Fibroblast of lung (primary cell): ENCODE measurements around the gene TMEM154. TPM values are rescaled to one million over a fixed set of nuclear protein-coding genes. Genes with fewer than 3 reads are reported as not detected.
A peak's percentile ranks its signal among the peaks of the same experiment; 100 is the strongest.

Experiments
- DNase-seq, 2 donors: peaks; one replicate each; pipeline versions ENCODE4 v3.0.0 to v3.0.0-alpha.2; 2010; ENCODE audit warnings: low read depth in 2 of 2
- H2AFZ ChIP-seq: 2 replicates; pipeline ENCODE4 v1.5.1; 2012; ENCODE audit warnings: low read length, control low read depth, inconsistent platforms
- H3K27ac ChIP-seq: 2 replicates; pipeline ENCODE4 v1.5.1; 2011; ENCODE audit warnings: low read length, control low read depth; ENCODE audit not compliant: insufficient read depth
- H3K27me3 ChIP-seq: 2 replicates; pipeline ENCODE4 v1.5.1; 2011; ENCODE audit warnings: mild to moderate bottlenecking, low read length; ENCODE audit not compliant: control insufficient read depth, insufficient read depth
- H3K36me3 ChIP-seq: 2 replicates; pipeline ENCODE4 v1.5.1; 2011; ENCODE audit warnings: low read length; ENCODE audit not compliant: control insufficient read depth, insufficient read depth
- H3K4me1 ChIP-seq: 2 replicates; pipeline ENCODE4 v1.5.1; 2011; ENCODE audit warnings: low read length; ENCODE audit not compliant: control insufficient read depth, insufficient read depth; ENCODE audit errors: extremely low read depth
- H3K4me2 ChIP-seq: 2 replicates; pipeline ENCODE4 v1.5.1; 2011; ENCODE audit warnings: low read length, control low read depth; ENCODE audit not compliant: insufficient read depth; ENCODE audit errors: extremely low read depth
- H3K4me3 ChIP-seq, 4 experiments: fragments of 200-600 bp in 1 of 4; sonication (generic) in 1 of 4; replicated peaks in 1 of 4; 2 replicates each; pipeline ENCODE4 v1.5.1; 2011 to 2016; ENCODE audit warnings: low read length in 4 of 4, low read depth in 3 of 4, mild to moderate bottlenecking in 3 of 4, control low read depth in 2 of 4, inconsistent platforms in 1 of 4, mixed read lengths in 1 of 4; ENCODE audit not compliant: insufficient read depth in 1 of 4; ENCODE audit errors: control extremely low read depth in 1 of 4
- H3K79me2 ChIP-seq: 2 replicates; pipeline ENCODE4 v1.5.1; 2012; ENCODE audit warnings: mild to moderate bottlenecking, low read length, inconsistent platforms; ENCODE audit not compliant: control insufficient read depth, insufficient read depth
- H3K9ac ChIP-seq: 2 replicates; pipeline ENCODE4 v1.5.1; 2011; ENCODE audit warnings: mild to moderate bottlenecking, low read length, control low read depth; ENCODE audit not compliant: insufficient read depth
- H3K9me3 ChIP-seq: 2 replicates; pipeline ENCODE4 v1.5.1; 2012; ENCODE audit warnings: low read depth, low read length; ENCODE audit not compliant: control insufficient read depth, insufficient read depth
- H4K20me1 ChIP-seq: 2 replicates; pipeline ENCODE4 v1.5.1; 2011; ENCODE audit warnings: low read length; ENCODE audit not compliant: control insufficient read depth, insufficient read depth; ENCODE audit errors: extremely low read depth
- CTCF ChIP-seq, 2 donors: IDR thresholded peaks in 1 of 2; conservative IDR thresholded peaks in 1 of 2; 1 replicate in 1 of 2; 2 replicates in 1 of 2; pipeline ENCODE4 v1.5.1; 2011 to 2012; ENCODE audit warnings: low read length in 2 of 2, control low read depth in 1 of 2, inconsistent platforms in 1 of 2, low read depth in 1 of 2, mild to moderate bottlenecking in 1 of 2
- EZH2 ChIP-seq: IDR thresholded peaks from 2 replicates; pipeline ENCODE4 v1.5.1; 2012; ENCODE audit warnings: low read length, control low read depth, mild to moderate bottlenecking; ENCODE audit errors: missing control alignments
- polyA plus RNA-seq, 2 donors: library from polyadenylated mRNA; depleted of rRNA in 1 of 2; stranded (reverse) in 1 of 2; unstranded in 1 of 2; fragments of >200 nt; gene quantifications; 2 replicates each; pipeline ENCODE4 v1.2.1, GENCODE V29; 2011 to 2012; ENCODE audit warnings: missing spikeins in 1 of 2
- total RNA-seq: library from RNA; depleted of rRNA; stranded (reverse); fragments of >200 nt; gene quantifications from 2 replicates; pipeline ENCODE4 v1.2.1, GENCODE V29; 2014

TMEM154 gene
- total and polyA plus RNA-seq, 2 donors (not counting 1 experiment from before 2014, with no cell fraction given) = 0.50 to 3.7 TPM

DNA sequence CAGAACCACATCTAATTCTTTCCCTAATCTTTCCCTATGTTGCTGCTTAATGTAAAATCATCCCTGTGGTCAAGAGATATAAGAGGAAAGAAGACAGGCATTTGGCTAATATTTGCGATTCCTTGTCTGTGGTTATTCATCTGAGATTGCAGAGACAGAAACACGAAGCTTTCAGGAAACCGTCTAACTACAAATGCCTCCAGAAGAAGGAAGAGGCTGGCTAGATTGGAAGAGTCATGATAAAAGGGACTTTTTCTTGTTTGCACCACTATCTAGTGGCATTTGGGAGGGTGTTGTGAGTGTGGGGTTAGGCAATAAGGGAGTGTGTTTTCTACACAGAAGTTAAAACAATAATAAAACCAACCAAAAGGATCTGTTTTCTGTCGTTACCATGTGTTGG is 43.9 kb downstream of the TMEM154 start:
- no peaks in the 10 kb centered on the region for H3K79me2 ChIP-seq
- no peak overlapping the region for H3K9ac ChIP-seq
- no peaks in the 10 kb centered on the region for H3K36me3 ChIP-seq
- H3K9me3 ChIP-seq = no peaks in the 10 kb centered on the region
- H3K4me2 ChIP-seq = no peak overlapping the region
- H4K20me1 ChIP-seq = no peaks in the 10 kb centered on the region
- no peak overlapping the region for H2AFZ ChIP-seq
- no peaks in the 10 kb centered on the region for H3K27me3 ChIP-seq
- no peaks in the 10 kb centered on the region for H3K4me1 ChIP-seq
- H3K4me3 ChIP-seq = no peak overlapping the region
- no peak overlapping the region for H3K27ac ChIP-seq
- TF ChIP-seq EZH2 (no peak), CTCF (conservative IDR thresholded peaks at IDR 0.05 in 1 of 2, IDR thresholded peaks at IDR 0.05 in 1 of 2; ENCODE audit: low read depth in 1 of 2, low read length in 2 of 2) (no peak)
- no peak for DNase-seq

DNA sequence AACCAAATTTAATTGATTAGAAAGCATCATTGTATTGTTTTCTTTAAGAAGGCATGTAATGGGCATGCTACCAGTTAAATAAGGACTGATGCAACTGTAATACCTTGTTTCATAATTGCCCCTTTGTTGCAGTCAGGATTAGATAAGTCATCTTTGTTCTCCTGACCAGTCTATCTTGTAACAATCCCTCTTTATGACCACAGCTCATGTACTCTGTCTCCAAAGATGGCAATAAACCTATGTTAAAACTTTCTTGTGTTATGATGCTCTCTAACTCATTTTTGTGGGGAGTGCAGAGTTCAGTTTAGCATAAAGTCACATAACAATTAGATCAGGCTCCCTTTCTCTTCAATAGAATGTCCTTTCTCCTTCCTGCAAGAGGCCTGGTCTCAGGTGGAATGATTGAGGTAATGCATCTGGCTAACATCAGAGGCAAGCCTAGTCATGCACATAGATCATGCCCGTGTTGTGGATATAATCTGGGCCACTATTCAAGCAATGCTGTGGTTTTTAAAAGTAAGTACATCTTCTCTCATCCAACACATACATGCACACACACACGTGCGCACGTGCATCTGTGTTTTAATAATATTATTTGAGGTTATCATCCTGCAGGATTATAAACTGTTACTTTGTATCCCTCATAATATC is 45.6 kb downstream of the TMEM154 start:
- Histone ChIP-seq H3K27ac (no peak overlapping the region), H3K4me3 (no peak overlapping the region), H3K9ac (no peak overlapping the region), H2AFZ (no peak overlapping the region), H3K9me3 (no peaks in the 10 kb centered on the region), H3K36me3 (no peaks in the 10 kb centered on the region), H3K4me1 (no peaks in the 10 kb centered on the region), H3K27me3 (no peaks in the 10 kb centered on the region), H3K79me2 (no peaks in the 10 kb centered on the region), H3K4me2 (no peak overlapping the region), H4K20me1 (no peaks in the 10 kb centered on the region)
- no peak for TF ChIP-seq EZH2
- no peak for TF ChIP-seq CTCF (conservative IDR thresholded peaks at IDR 0.05 in 1 of 2, IDR thresholded peaks at IDR 0.05 in 1 of 2; ENCODE audit: low read depth in 1 of 2, low read length in 2 of 2)
- peak in 1 of 2 donors; percentile 10 for DNase-seq

GRCh38 chr4:152633118-152633517 is 46.7 kb downstream of the TMEM154 start:
- no peak overlapping the region for H3K4me2 ChIP-seq
- H2AFZ ChIP-seq = no peak overlapping the region
- TF ChIP-seq CTCF (conservative IDR thresholded peaks at IDR 0.05 in 1 of 2, IDR thresholded peaks at IDR 0.05 in 1 of 2; ENCODE audit: low read depth in 1 of 2, low read length in 2 of 2) (no peak), EZH2 (no peak)

More at GRCh38 chr4:152633118-152633517, 46.7 kb downstream of the TMEM154 start:
- Histone ChIP-seq H3K36me3 (no peaks in the 10 kb centered on the region), H3K4me3 (no peak overlapping the region), H4K20me1 (no peaks in the 10 kb centered on the region), H3K27me3 (no peaks in the 10 kb centered on the region), H3K9me3 (no peaks in the 10 kb centered on the region), H3K79me2 (no peaks in the 10 kb centered on the region), H3K9ac (no peak overlapping the region), H3K4me1 (no peaks in the 10 kb centered on the region), H3K27ac (no peak overlapping the region)
- no peak for DNase-seq
